MCF 10A (cell line): ENCODE results near the gene PNMA8C. TPM values are rescaled to one million over a fixed set of nuclear protein-coding genes. Genes with fewer than 3 reads are reported as not detected.

ENCODE experiments used
- BruUV-seq: library from RNA; stranded (reverse); fragments of 400-500 nt; replicated peaks from 2 replicates; lab custom pipeline; 2021; lab: Mats Ljungman, UMichigan
- CTCF ChIA-PET: fragments of 300-600 bp; sonication (Branson Sonifier 250); formaldehyde crosslinking; extraction: SDS; loops from one replicate; lab custom pipeline; 2021; ENCODE audit warnings: antibody characterized with exemption, inconsistent platforms; lab: Yijun Ruan, JAX
- POLR2A ChIA-PET: fragments of 300-600, 350-650 bp; sonication (Branson Sonifier 250); formaldehyde crosslinking; extraction: SDS; loops from one replicate; lab custom pipeline; 2020; ENCODE audit warnings: antibody characterized with exemption, inconsistent platforms; lab: Yijun Ruan, JAX
- DNase-seq: peaks from one replicate; pipeline ENCODE4 v3.0.0-alpha.2; 2018; ENCODE audit not compliant: unreplicated experiment
- H3K27ac Mint-ChIP-seq: one replicate; pipeline ENCODE4 v1.8.0; 2022; ENCODE audit warnings: mild to moderate bottlenecking, low read depth, mixed read lengths; ENCODE audit not compliant: unreplicated experiment
- H3K27me3 Mint-ChIP-seq: one replicate; pipeline ENCODE4 v1.8.0; 2022; ENCODE audit warnings: mixed read lengths; ENCODE audit not compliant: insufficient read depth, unreplicated experiment
- H3K36me3 Mint-ChIP-seq: one replicate; pipeline ENCODE4 v1.8.0; 2022; ENCODE audit warnings: mild to moderate bottlenecking, moderate library complexity, mixed read lengths; ENCODE audit not compliant: insufficient read depth, unreplicated experiment
- H3K4me1 Mint-ChIP-seq: one replicate; pipeline ENCODE4 v1.8.0; 2022; ENCODE audit warnings: mixed read lengths; ENCODE audit not compliant: insufficient read depth, unreplicated experiment
- H3K4me3 Mint-ChIP-seq: one replicate; pipeline ENCODE4 v1.8.0; 2022; ENCODE audit warnings: mild to moderate bottlenecking, moderate library complexity, mixed read lengths; ENCODE audit not compliant: unreplicated experiment
- H3K9me3 Mint-ChIP-seq: one replicate; pipeline ENCODE4 v1.8.0; 2022; ENCODE audit warnings: mixed read lengths; ENCODE audit not compliant: unreplicated experiment
- intact Hi-C: fragments of 100-400 bp; cut with micrococcal nuclease; formaldehyde crosslinking; loops from 2 replicates; pipeline ENCODE4 v1.14.1; 2022
- total RNA-seq: library from RNA; stranded (reverse); gene quantifications from 2 replicates; pipeline ENCODE4 v1.2.3, GENCODE V29; 2022
- TF ChIP-seq, protein P1 (sequence below): fragments of 200-600 bp; IDR thresholded peaks from one replicate; pipeline ENCODE4 v1.8.0; 2022; ENCODE audit warnings: antibody characterized with exemption, mild to moderate bottlenecking; ENCODE audit not compliant: unreplicated experiment

PNMA8C gene
- total RNA-seq, 1 experiment from 2014 or later = not detected

DNA sequence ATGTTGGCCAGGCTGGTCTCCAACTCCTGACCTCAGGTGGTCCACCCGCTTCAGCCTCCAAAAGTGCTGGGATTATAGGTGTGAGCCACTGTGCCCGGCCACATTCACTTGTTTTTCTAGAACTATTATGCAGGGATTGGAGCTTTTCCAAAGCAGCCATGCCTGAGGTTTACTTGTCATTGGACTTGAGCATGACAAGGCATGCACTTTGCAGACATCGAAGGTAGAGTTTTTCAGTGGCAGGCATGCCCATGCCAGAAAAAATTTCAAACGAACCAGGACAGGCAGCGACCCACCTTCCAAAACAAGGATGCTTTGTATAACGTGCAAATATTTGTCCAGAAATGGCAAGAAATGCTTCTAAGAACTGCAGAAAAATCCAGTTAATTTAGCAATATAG, 24.9 kb upstream of the PNMA8C start:
- Mint-ChIP-seq H3K27ac (peak overlapping the region; percentile 59), H3K27me3 (no peaks in the 10 kb centered on the region), H3K4me1 (peaks cover 33% of the 10 kb centered on the region), H3K36me3 (no peaks in the 10 kb centered on the region), H3K4me3 (no peak overlapping the region), H3K9me3 (no peaks in the 10 kb centered on the region)
- BruUV-seq = no TSS peak
- ChIA-PET CTCF (interaction anchor here (0.7 kb wide), 2 partner anchors 83 to 148 kb away, joined by 3 to 6 read pairs; no protein-coding TSS in a partner anchor), POLR2A (interaction anchor here (0.7 to 3.3 kb wide), 6 partner anchors 8 to 147 kb away, joined by 3 to 31 read pairs (median 7); partner anchors contain the start of gene CALM3)
- peak; percentile 46 for DNase-seq
- TF ChIP-seq, protein P1, sequence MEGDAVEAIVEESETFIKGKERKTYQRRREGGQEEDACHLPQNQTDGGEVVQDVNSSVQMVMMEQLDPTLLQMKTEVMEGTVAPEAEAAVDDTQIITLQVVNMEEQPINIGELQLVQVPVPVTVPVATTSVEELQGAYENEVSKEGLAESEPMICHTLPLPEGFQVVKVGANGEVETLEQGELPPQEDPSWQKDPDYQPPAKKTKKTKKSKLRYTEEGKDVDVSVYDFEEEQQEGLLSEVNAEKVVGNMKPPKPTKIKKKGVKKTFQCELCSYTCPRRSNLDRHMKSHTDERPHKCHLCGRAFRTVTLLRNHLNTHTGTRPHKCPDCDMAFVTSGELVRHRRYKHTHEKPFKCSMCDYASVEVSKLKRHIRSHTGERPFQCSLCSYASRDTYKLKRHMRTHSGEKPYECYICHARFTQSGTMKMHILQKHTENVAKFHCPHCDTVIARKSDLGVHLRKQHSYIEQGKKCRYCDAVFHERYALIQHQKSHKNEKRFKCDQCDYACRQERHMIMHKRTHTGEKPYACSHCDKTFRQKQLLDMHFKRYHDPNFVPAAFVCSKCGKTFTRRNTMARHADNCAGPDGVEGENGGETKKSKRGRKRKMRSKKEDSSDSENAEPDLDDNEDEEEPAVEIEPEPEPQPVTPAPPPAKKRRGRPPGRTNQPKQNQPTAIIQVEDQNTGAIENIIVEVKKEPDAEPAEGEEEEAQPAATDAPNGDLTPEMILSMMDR = no peak
- intact Hi-C loops = no loop called here

DNA sequence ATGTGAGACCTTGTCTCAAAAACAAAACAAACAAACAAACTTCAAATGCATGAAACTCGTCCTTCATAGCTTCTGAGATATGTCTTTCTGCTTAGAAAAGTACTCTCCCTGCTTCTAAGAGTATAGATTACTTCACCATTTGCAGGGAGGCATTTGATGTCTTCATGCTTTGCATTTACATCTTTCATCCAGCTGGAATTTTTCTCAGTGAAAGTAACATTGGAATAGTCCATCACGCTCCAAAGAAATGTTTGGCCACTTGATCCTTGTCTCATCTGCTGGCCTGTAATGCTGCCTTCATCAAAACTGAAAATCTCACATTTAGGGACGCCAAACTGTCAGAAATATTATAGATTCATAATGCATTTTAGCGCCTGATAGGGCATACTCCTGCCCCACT, 23.4 kb upstream of the PNMA8C start:
- no peak for DNase-seq
- intact Hi-C loops = no loop called here
- TF ChIP-seq, protein P1 = no peak
- Mint-ChIP-seq H3K27me3 (no peaks in the 10 kb centered on the region), H3K4me1 (peaks cover 33% of the 10 kb centered on the region), H3K4me3 (no peak overlapping the region), H3K36me3 (no peaks in the 10 kb centered on the region), H3K9me3 (no peaks in the 10 kb centered on the region), H3K27ac (no peak overlapping the region)
- POLR2A ChIA-PET = interaction anchor here (1.4 to 3.8 kb wide), 6 partner anchors 9 to 33 kb away, joined by 3 to 31 read pairs (median 21); no protein-coding TSS in a partner anchor
- CTCF ChIA-PET = interaction anchor here (0.9 to 1.5 kb wide), 3 partner anchors 8 to 35 kb away, joined by 3 to 4 read pairs (median 3); no protein-coding TSS in a partner anchor
- no TSS peak for BruUV-seq

DNA sequence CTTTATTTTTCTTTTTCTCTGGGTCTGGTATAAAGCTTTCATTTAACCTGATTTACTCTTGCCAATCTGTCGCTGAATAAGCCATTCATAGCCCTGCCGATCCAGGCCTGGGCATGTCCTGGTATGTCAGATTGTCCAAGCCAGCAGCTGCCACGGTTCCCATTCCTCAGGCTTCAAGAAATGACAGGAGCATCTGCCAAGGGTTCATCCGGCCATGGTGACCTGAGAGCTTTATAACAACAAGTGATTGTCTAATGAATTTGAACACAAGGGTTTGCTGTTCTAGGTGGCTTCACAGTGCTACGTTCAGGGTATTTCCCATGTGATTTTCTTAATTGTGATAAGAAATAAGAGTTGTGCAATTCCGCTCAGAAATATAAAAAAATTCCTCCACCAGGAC, 22.6 kb upstream of the PNMA8C start:
- intact Hi-C loops = no loop called here
- peak overlapping the region; percentile 93 for H3K27ac Mint-ChIP-seq
- CTCF ChIA-PET = interaction anchor here (0.6 to 1.5 kb wide), 5 partner anchors 17 to 159 kb away, joined by 3 read pairs; no protein-coding TSS in a partner anchor
- TF ChIP-seq, protein P1 = no peak
- BruUV-seq = no TSS peak
- no peaks in the 10 kb centered on the region for H3K36me3 Mint-ChIP-seq
- H3K4me3 Mint-ChIP-seq = no peak overlapping the region
- POLR2A ChIA-PET = interaction anchor here (0.6 to 3.8 kb wide), 13 partner anchors 9 to 383 kb away, joined by 3 to 31 read pairs (median 4); no protein-coding TSS in a partner anchor
- peaks cover 32% of the 10 kb centered on the region for H3K4me1 Mint-ChIP-seq
- H3K27me3 Mint-ChIP-seq = no peaks in the 10 kb centered on the region
- H3K9me3 Mint-ChIP-seq = no peaks in the 10 kb centered on the region
- DNase-seq = peak; percentile 39

DNA sequence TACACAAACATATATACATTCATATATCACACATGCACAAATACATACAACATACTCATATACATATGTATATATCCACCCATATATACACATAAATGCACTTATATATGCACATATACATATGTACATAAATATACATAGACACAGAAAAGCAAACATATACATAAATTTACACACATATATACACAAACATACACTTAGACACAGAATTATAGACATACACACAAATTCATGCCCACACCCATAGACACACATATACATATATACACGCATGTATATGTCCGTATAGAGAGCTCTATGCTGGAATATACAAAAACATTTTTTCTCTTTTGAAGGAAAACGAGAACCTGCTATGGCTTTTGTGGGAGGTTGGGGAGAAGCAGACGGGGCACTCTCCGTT, 22.0 kb upstream of the PNMA8C start:
- no peak for DNase-seq
- TF ChIP-seq, protein P1 = no peak
- Mint-ChIP-seq H3K4me3 (no peak overlapping the region), H3K27ac (peak overlapping the region; percentile 93), H3K27me3 (no peaks in the 10 kb centered on the region), H3K36me3 (no peaks in the 10 kb centered on the region), H3K9me3 (no peaks in the 10 kb centered on the region), H3K4me1 (peaks cover 29% of the 10 kb centered on the region)
- no TSS peak for BruUV-seq
- POLR2A ChIA-PET = interaction anchor here (0.6 to 3.8 kb wide), 13 partner anchors 9 to 1160 kb away, joined by 3 to 31 read pairs (median 4); no protein-coding TSS in a partner anchor
- CTCF ChIA-PET = interaction anchor here (0.6 to 1.5 kb wide), 5 partner anchors 17 to 158 kb away, joined by 3 read pairs; no protein-coding TSS in a partner anchor
- intact Hi-C loops = no loop called here
